Measurements from ENCODE around the gene INSIG1. TPM values are rescaled to one million over a fixed set of nuclear protein-coding genes. Genes with fewer than 3 reads are reported as not detected.

The INSIG1 gene
- total and polyA plus RNA-seq, 2 donors (not counting 3 experiments of a cell fraction or from before 2014, with no cell fraction given), result 79.3 to 102 TPM

DNA sequence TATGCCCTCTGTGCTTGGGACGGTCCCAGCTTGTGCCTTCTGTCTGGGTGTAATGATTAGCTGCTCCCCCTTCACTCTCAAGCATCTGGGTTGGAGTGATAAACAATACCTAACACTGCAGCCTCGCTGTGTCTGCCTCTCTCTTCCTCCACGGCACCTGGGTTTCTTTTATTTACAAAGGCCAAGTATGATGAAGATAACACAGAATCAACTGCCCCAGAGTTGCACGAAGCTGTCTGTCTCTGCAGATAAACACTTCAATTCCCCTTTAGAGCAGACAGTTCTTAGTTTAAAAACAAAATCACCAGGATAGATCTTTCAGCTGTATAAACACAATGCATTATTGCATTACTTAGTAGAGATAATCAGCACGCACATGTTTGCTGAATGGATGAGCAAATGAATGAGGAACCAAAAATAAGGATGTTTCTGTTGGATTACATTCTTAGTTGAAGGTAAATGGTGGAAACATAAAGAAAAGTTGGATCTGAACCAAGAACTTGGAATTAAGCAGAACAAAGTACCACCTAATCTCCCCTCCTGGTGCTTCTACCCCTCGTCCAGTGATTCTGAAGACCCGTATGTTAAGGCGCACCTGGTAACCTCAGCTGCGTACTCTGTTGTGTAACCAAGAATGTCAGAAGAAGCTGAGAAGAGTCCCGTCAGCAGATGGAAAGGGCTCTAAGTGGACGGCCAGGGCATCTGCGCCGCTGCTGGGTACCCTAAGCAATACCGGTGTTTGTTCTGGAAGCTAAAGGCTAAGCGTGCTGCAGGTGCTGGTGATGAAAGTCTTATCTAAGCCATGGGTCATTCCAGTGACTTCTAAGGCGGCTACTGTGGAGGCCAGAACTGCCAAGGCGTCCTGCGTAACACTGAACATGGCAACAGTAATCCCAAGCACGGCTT is 26.6 kb downstream of the INSIG1 start:
- no peaks in the 10 kb centered on the region for H3K4me1 ChIP-seq (ENCODE audit: control insufficient read depth, extremely low read depth, insufficient read depth, low read length)
- intact Hi-C loops (cut with micrococcal nuclease) (no loop called here), dilution Hi-C loops (cut with MboI; ENCODE audit: extremely low pct_ligation_motif_present, low sequenced_read_pairs) (no loop called here)
- H3K9me1 ChIP-seq (replicated peaks; ENCODE audit: control insufficient read depth, extremely low read depth, insufficient read depth, low read length), result no peaks in the 10 kb centered on the region
- no peaks in the 10 kb centered on the region for H4K20me1 ChIP-seq (replicated peaks; ENCODE audit: control insufficient read depth, extremely low read depth, insufficient read depth, low read length)
- H3K79me2 ChIP-seq (ENCODE audit: control insufficient read depth, insufficient read depth, low read length), result no peaks in the 10 kb centered on the region
- H3K36me3 ChIP-seq (ENCODE audit: control insufficient read depth in 2 of 2, extremely low read depth in 1 of 2, insufficient read depth in 2 of 2, low read length in 2 of 2), result no peaks in the 10 kb centered on the region
- DNase-seq (ENCODE audit: low read depth, low spot score), result no peak
- ChIA-PET POLR2A (no interaction called here), CTCF (no interaction called here)
- no peak overlapping the region for H3K4me2 ChIP-seq (ENCODE audit: insufficient read depth, low read length)
- FAIRE-seq, result no peak
- H2AFZ ChIP-seq (ENCODE audit: low read depth, low read length), result no peak overlapping the region
- TF ChIP-seq, protein P1, sequence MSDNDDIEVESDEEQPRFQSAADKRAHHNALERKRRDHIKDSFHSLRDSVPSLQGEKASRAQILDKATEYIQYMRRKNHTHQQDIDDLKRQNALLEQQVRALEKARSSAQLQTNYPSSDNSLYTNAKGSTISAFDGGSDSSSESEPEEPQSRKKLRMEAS (IDR thresholded peaks at IDR 0.05; ENCODE audit: insufficient read depth, insufficient read length), result no peak
- TF ChIP-seq, protein P2, sequence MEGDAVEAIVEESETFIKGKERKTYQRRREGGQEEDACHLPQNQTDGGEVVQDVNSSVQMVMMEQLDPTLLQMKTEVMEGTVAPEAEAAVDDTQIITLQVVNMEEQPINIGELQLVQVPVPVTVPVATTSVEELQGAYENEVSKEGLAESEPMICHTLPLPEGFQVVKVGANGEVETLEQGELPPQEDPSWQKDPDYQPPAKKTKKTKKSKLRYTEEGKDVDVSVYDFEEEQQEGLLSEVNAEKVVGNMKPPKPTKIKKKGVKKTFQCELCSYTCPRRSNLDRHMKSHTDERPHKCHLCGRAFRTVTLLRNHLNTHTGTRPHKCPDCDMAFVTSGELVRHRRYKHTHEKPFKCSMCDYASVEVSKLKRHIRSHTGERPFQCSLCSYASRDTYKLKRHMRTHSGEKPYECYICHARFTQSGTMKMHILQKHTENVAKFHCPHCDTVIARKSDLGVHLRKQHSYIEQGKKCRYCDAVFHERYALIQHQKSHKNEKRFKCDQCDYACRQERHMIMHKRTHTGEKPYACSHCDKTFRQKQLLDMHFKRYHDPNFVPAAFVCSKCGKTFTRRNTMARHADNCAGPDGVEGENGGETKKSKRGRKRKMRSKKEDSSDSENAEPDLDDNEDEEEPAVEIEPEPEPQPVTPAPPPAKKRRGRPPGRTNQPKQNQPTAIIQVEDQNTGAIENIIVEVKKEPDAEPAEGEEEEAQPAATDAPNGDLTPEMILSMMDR (IDR thresholded peaks at IDR 0.05; ENCODE audit: extremely low read depth in 1 of 2, insufficient read depth in 1 of 2, low read depth in 1 of 2, low read length in 2 of 2), result no peak
- TF ChIP-seq POLR2AphosphoS5 (IDR thresholded peaks at IDR 0.05; ENCODE audit: insufficient read depth, low read depth, low read length), result no peak
- no peak for TF ChIP-seq EZH2 (IDR thresholded peaks at IDR 0.05; ENCODE audit: borderline replicate concordance, low read depth, low read length, severe bottlenecking)
- no peak for TF ChIP-seq FOS (IDR thresholded peaks at IDR 0.05; ENCODE audit: borderline replicate concordance, insufficient read depth, low read length)
- TF ChIP-seq MYC (IDR thresholded peaks at IDR 0.05; ENCODE audit: low read depth, low read length), result no peak
- TF ChIP-seq POLR2A (IDR thresholded peaks at IDR 0.05; ENCODE audit: low read depth, low read length), result no peak
- no peak for TF ChIP-seq GATA2 (IDR thresholded peaks at IDR 0.05; ENCODE audit: insufficient read depth, insufficient read length, low read depth, low read length)
- TF ChIP-seq JUN (IDR thresholded peaks at IDR 0.05; ENCODE audit: borderline replicate concordance, insufficient read depth, insufficient read length, low read depth), result no peak
- no peak overlapping the region for H3K4me3 ChIP-seq (replicated peaks in 1 of 3; ENCODE audit: insufficient read depth in 1 of 3, low read depth in 1 of 3, low read length in 3 of 3)
- no TSS peak for BruUV-seq (replicated peaks)
- peaks cover 2 to 3% of the 10 kb centered on the region in 2 experiments for H3K27me3 ChIP-seq (ENCODE audit: control insufficient read depth in 2 of 2, insufficient read depth in 2 of 2, low read length in 2 of 2)
- no peak overlapping the region for H3K27ac ChIP-seq (ENCODE audit: insufficient read depth, low read depth, low read length)
- no peak overlapping the region for H3K9ac ChIP-seq (replicated peaks; ENCODE audit: extremely low read depth, insufficient read depth, low read length)
- H3K9me3 ChIP-seq (replicated peaks; ENCODE audit: control insufficient read depth, insufficient read depth, low read length), result no peaks in the 10 kb centered on the region
